NCI-H2107 treated with DMSO at 0.1 percent for 48 hours (cell line): ENCODE data around the gene TDRD6.

Experiments used
- DNase-seq: peaks from one replicate; lab custom pipeline; 2025; ENCODE audit not compliant: unreplicated experiment; lab: John Stamatoyannopoulos, UW

Gene TDRD6

GRCh38 chr6:46676604-46677313, 10.9 kb upstream of the TDRD6 start:
- no peak for DNase-seq

GRCh38 chr6:46677314-46677654, 10.4 kb upstream of the TDRD6 start:
- no peak for DNase-seq

GRCh38 chr6:46684771-46685170, 2.9 kb upstream of the TDRD6 start:
- no peak for DNase-seq

GRCh38 chr6:46688117-46688965, 656 bp downstream of the TDRD6 start:
- DNase-seq: no peak

GRCh38 chr6:46688966-46689335, 1.3 kb downstream of the TDRD6 start:
- no peak for DNase-seq

- DNase-seq: no peak
Observed at GRCh38 chr6:46689657-46690056, 2.0 kb downstream of the TDRD6 start.

- no peak for DNase-seq
Observed at GRCh38 chr6:46690141-46690755, 2.6 kb downstream of the TDRD6 start.

- no peak for DNase-seq
Observed at GRCh38 chr6:46690911-46691451, 3.3 kb downstream of the TDRD6 start.

GRCh38 chr6:46699970-46700369, 12.3 kb downstream of the TDRD6 start:
- DNase-seq: no peak

GRCh38 chr6:46704562-46704961, 16.9 kb downstream of the TDRD6 start:
- DNase-seq: no peak

GRCh38 chr6:46706464-46706863, 18.8 kb downstream of the TDRD6 start:
- no peak for DNase-seq

- DNase-seq: no peak
Observed at GRCh38 chr6:46711491-46711890, 23.8 kb downstream of the TDRD6 start.

- no peak for DNase-seq
Observed at GRCh38 chr6:46715141-46715540, 27.5 kb downstream of the TDRD6 start.

GRCh38 chr6:46719099-46719498, 31.4 kb downstream of the TDRD6 start:
- DNase-seq: no peak

- no peak for DNase-seq
Observed at GRCh38 chr6:46720401-46720800, 32.7 kb downstream of the TDRD6 start.

- no peak for DNase-seq
Observed at GRCh38 chr6:46729787-46730326, 42.2 kb downstream of the TDRD6 start.

GRCh38 chr6:46730921-46731461, 43.3 kb downstream of the TDRD6 start:
- DNase-seq: no peak

- no peak for DNase-seq
Observed at GRCh38 chr6:46733341-46733801, 45.7 kb downstream of the TDRD6 start.

GRCh38 chr6:46734867-46735719, 47.4 kb downstream of the TDRD6 start, which contains the start of gene PLA2G7:
Gene PLA2G7 (minus strand): TSS chr6:46735375. CDS start chr6:46722891, 12,484 bp downstream.
- no peak for DNase-seq

- DNase-seq: no peak
Observed at GRCh38 chr6:46735720-46736031, 48.0 kb downstream of the TDRD6 start.
